ENCODE measurements around the gene CPNE1.

DNA sequence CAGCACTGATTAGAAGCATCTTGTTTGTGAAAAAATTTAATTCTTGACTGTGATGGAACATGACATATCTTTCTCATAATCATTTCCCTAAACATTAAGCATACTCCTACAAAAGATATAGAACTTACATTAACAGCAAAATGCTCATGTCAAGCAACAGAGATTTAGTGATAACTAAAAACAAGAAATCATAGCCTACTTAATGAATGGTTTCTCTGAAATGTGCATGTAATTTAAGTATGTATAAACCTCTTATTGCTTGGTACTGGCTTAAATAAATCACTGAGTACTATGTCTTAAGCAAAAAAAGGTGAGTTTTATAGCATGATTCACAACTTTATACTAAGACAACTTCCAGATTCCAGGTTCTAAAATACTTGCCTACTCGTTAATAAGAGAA, 43.8 kb upstream of the CPNE1 start:
- no peak for TF ChIP-seq POLR2A (IDR thresholded peaks at IDR 0.05)
- no peak for TF ChIP-seq CTCF (IDR thresholded peaks at IDR 0.05)
